ENCODE data around the gene KANSL2.
"Not testable (repeated sequence)": the region's sequence is repeated elsewhere in the genome, so short reads cannot be mapped to it uniquely, and the experiment has no call there.

The KANSL2 gene

DNA sequence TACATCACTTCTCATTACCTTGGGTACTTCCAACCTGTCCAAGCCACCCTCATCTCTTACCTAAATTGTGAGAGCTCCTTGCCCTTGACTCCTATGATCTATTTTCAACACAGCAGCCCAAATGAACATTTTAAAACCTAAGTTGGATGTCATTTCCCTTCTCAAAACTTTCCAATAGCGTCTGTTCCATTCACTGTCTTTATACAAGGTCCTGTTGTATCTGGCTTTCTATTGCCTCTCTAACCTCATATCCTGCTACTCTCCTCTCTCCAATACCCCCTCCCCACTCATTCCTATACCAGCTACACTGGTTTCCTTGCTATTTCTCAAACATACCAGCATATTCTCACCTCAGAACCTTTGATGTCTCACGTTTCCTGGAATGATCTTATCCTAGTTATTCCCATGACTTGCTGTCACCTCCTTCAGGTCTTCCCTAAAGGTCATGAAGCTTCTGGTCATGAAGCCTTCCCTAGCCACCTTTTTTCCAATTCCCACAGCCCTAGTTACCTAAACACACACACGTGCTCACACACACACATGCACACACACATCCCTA lies 4.1 kb upstream of the KANSL2 start:
- FAIRE-seq, result no peak
- no peak for DNase-seq (ENCODE audit: low spot score)

DNA sequence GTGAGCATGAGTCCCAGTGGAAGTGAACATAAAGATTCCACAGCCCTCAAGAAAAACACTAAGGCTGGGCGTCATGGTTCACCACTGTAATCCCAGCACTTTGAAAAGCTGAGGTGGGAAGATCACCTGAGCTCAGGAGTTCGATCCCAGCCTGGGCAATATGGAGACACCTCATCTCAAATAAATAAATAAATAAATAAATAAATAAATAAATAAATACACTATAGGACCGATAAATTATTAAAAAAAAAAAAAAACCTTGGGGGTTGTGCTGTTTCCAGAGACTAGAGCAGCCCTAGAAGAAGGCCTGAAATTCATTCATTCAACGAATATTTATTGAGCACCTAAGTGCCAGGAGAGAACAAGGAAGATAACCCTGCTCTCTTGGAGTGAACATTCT lies 1.5 kb upstream of the KANSL2 start:
- no peak for FAIRE-seq
- no peak for DNase-seq (ENCODE audit: low spot score)

DNA sequence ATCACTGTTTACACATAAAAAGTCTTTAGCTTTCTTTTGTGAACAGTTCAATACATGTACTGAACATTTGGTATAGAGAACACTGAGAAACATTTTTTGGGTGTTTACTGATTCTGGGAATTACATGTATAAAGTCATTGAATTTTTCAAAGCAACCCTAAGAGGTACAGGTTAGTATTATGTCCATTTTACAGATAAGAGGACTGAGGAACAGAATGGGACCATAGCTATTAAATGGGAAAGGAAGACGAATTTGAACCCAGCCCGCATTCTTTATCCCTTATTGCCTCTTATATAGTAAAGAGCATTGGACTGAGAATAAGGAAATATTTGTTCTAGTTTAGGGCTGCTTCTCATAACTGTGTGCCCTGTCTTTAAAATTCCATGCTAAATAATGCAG lies 889 bp upstream of the KANSL2 start:
- FAIRE-seq (no peak), DNase-seq (ENCODE audit: low spot score) (no peak)

DNA sequence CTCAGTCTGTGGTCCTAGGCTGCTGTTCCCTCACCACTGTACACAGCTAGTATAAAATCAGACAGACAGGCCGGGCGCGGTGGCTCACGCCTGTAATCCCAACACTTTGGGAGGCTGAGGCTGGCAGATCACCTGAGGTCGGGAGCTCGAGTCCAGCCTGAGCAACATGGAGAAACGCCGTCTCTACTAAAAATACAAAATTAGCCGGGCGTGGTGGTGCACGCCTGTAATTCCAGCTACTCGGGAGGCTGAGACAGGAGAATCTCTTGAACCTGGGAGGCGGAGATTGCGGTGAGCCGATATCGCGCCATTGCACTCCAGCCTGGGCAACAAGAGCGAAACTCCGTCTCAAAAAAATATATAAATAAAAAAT lies 481 bp upstream of the KANSL2 start:
- DNase-seq (ENCODE audit: low spot score); FAIRE-seq: not testable (repeated sequence)

- no peak for DNase-seq (ENCODE audit: low spot score)
- no peak for FAIRE-seq
Measured at GRCh38 chr12:48681399-48681709, 684 bp downstream of the KANSL2 start.

DNA sequence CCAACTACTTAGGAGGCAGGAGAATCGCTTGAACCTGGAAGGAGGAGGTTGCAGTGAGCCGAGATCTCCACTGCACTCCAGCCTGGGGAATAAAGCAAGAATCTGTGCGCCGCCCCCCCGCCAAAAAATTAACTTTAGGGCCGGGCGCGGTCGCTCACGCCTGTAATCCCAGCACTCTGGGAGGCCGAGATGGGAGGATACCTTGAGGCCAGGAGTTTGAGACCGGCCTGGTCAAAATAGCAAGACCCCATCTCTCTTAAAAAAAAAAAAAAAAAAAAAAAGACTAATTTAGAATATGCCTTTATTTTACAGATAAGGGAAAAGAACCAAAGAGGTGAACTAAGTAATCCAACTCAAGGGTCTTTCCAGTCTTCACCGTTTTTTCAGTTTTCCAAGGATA lies 1.2 kb downstream of the KANSL2 start:
- FAIRE-seq, result no peak

GRCh38 chr12:48678551-48679185 lies 3.4 kb downstream of the KANSL2 start:
- DNase-seq (ENCODE audit: low spot score) (no peak), FAIRE-seq (no peak)

More for the DNA sequence above, 1.2 kb downstream of the KANSL2 start:
- DNase-seq (ENCODE audit: low spot score), result no peak

DNA sequence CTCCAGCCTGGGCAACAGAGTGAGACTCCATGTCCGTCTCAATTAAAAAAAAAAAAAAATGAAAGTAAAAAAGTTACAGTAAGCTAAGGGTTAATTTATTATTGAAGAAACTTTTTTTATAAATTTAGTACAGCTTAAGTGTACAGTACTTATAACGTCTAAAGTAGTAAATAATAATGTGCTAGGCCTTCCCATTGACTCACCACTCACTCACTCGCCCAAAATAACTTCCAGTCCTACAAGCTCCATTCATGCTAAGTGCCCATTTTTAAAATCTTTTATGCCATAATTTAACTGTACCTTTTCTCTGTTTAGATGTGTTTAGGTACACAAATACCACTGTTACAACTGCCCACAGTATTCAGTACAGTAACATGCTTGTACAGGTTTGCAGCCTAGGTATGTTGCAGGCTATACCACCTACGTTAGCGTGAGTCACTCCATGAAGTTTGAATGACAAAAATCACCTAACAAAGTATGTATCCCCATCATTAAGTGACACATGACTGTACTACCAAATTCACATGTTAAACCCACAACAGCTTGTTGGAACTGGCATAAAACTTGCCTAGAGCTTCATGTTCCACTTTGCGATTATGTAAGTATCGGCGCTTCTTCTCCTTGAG lies 10.7 kb downstream of the KANSL2 start:
- DNase-seq (ENCODE audit: low spot score) (no peak), FAIRE-seq (no peak)

DNA sequence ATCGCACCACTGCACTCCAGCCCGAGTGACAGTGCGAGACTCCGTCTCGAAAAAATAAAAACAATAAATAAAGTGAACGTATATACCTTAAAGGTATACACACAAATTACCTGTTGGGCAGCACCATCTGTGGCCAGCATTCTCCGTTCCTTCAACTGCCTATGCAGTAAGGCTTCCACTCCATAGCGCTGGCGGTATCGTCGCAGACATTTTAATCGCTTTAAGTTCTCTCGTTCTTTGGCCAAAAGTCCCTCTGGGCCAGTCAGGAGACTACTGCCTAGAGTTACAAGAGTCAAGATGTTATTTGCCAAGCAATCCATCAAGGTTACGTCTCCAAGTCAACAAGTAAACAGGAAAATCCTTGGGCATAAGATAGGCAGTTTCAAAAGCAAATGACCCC lies 13.0 kb downstream of the KANSL2 start:
- DNase-seq (ENCODE audit: low spot score) (no peak), FAIRE-seq (no peak)

GRCh38 chr12:48659863-48660262 lies 22.2 kb downstream of the KANSL2 start:
- FAIRE-seq (no peak), DNase-seq (ENCODE audit: low spot score) (no peak)

GRCh38 chr12:48651681-48652080 lies 30.4 kb downstream of the KANSL2 start:
- FAIRE-seq (no peak), DNase-seq (ENCODE audit: low spot score) (no peak)

GRCh38 chr12:48645354-48645753 lies 36.7 kb downstream of the KANSL2 start:
- DNase-seq (ENCODE audit: low spot score); FAIRE-seq: not testable (repeated sequence)

DNA sequence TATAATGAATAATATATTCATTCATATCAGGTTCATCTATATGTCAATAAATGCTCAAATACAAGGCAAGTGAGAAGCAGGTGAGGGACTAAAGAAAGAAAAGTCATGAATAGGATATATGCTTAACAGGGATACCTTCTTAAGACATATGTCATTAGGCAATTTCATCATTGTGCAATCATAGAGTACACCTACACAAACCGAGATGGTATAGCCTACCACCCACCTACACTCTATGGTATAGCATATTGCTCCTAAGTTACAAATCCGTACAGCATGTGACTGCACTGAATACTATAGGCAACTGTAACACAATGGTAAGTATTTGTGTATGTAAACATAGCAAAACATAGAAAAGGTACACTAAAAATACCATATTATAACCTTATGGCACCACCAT lies 39.0 kb downstream of the KANSL2 start:
- no peak for FAIRE-seq

DNA sequence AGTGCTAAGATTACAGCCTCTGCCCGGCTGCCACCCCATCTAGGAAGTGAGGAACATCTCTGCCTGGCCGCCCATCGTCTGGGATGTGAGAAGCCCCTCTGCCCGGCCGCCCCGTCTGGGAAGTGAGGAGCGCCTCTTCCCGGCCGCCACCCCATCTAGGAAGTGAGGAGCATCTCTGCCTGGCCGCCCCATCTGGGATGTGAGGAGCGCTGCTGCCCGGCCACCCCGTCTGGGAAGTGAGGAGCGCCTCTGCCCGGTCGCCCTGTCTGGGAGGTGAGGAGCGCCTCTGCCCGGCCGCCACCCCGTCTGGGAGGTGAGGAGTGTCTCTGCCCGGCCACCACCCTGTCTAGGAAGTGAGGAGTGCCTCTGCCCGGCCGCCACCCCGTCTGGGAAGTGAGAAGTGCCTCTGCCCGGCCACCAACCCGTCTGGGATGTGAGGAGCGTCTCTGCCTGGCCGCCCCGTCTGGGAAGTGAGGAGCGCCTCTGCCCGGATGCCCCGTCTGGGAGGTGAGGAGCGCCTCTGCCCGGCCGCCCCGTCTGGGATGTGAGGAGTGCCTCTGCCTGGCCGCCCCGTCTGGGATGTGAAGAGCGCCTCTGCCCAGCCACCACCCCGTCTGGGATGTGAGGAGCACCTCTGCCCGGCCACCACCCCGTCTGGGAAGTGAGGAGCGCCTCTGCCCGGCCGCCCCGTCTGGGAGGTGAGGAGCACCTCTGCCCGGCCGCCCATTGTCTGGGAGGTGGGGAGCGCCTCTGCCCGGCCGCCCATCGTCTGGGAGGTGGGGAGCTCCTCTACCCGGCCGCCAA lies 40.1 kb downstream of the KANSL2 start:
- not testable (repeated sequence) for DNase-seq (ENCODE audit: low spot score); FAIRE-seq

More for the DNA sequence above, 39.0 kb downstream of the KANSL2 start:
- DNase-seq (ENCODE audit: low spot score), result no peak

- FAIRE-seq (no peak), DNase-seq (ENCODE audit: low spot score) (no peak)
Measured at GRCh38 chr12:48640854-48641253, 41.2 kb downstream of the KANSL2 start.

DNA sequence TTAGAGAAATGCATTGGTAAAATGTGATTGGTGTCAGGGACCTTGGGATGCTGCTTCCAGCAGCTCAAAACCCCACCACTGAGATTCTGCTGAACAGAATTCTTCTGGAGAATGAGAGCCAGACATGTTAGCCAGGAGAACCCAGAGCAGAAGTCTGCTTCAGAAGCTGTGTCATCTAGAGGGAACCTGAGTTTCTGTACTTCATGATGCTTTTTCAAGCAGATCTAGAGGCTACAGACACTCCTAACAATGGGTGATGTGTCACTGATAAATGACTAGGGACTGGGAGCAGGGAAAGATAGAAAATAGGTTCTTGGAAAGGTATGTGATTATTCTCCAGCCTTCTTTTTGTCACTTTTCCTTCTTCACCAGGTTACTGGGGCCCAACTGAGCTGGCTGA lies 41.6 kb downstream of the KANSL2 start:
- no peak for FAIRE-seq
- DNase-seq (ENCODE audit: low spot score), result no peak

GRCh38 chr12:48631071-48631470 lies 51.0 kb downstream of the KANSL2 start:
- no peak for DNase-seq (ENCODE audit: low spot score)
- no peak for FAIRE-seq

GRCh38 chr12:48630346-48630745 lies 51.7 kb downstream of the KANSL2 start:
- FAIRE-seq, result no peak

DNA sequence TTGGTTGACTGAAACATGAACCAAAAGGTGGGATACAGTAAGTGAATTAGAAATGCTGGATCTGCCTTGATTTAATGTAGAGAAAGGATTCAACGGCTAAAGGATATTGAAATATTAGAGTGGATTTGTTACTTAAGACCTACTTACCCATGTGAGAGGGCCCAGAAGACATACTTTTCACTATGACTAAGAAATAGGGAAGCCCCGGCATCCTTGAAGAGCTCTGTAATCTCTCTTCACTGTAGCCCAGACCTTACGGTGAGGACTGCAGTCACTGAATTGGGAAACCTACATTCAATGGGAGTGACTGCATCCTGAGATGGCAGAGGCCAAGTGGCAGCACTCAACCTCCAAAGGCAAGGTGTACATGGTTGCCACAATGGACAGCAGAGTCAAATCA lies 52.5 kb downstream of the KANSL2 start:
- FAIRE-seq, result no peak
- DNase-seq (ENCODE audit: low spot score), result no peak

More at GRCh38 chr12:48630346-48630745, 51.7 kb downstream of the KANSL2 start:
- DNase-seq (ENCODE audit: low spot score), result no peak

- DNase-seq (ENCODE audit: low spot score) (no peak), FAIRE-seq (no peak)
Measured at GRCh38 chr12:48627556-48627955, 54.5 kb downstream of the KANSL2 start.

DNA sequence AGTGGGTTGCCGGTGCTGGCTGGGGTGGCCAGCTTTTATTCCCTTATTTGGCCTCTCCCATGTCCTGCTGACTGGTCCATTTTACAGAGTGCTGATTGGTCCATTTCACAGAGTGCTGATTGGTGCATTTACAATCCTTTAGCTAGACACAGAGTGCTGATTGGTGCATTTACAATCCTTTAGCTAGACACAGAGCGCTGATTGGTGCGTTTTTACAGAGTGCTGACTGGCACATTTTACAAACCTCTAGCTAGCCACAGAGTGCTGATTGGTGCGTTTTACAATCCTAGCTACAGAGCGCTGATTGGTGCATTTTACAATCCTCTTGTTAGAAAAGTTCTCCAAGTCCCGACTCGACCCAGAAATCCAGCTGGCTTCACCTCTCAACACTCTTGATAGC lies 59.0 kb downstream of the KANSL2 start:
- FAIRE-seq; DNase-seq (ENCODE audit: low spot score): not testable (repeated sequence)

DNA sequence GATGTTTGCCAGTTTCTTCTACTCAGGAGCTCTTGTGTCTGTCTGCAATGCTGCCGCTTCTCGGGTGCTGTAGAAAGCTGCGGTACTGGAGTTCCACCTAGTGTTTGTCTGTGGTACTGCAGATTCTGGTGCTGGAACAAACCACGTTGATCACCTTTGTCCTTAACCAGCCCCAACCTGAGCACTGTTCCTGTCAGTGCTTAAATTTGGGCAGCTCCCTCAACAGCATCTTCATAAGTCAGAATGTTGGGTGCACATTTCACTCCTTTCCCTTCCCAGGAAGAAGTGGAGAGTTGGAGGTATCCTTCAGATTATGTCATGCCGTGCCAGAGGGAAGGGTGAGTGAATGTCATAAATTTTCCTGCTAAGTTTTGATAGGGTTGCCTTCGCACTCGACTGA lies 63.5 kb downstream of the KANSL2 start:
- no peak for FAIRE-seq
- peak; percentile 57 for DNase-seq (ENCODE audit: low spot score)

Measured in RCC 7860 (cell line).